ENCODE measurements around the gene MYADM.

- TF ChIP-seq CTCF (IDR thresholded peaks at IDR 0.05) (no peak), ZFX (IDR thresholded peaks at IDR 0.05; ENCODE audit: borderline replicate concordance) (no peak)
Observed at GRCh38 chr19:53877361-53877766, 9.7 kb downstream of the MYADM start.
